ENCODE data around the gene CPAMD8.
"Not testable (repeated sequence)": the region's sequence is repeated elsewhere in the genome, so short reads cannot be mapped to it uniquely, and the experiment has no call there.

CPAMD8 gene

GRCh38 chr19:16946951-16947940, 79.4 kb downstream of the CPAMD8 start:
- no peak for DNase-seq (ENCODE audit: low read depth)

GRCh38 chr19:16945762-16946465, 80.7 kb downstream of the CPAMD8 start:
- no peak for DNase-seq (ENCODE audit: low read depth)

GRCh38 chr19:16945364-16945714, 81.3 kb downstream of the CPAMD8 start:
- DNase-seq (ENCODE audit: low read depth): no peak

DNA sequence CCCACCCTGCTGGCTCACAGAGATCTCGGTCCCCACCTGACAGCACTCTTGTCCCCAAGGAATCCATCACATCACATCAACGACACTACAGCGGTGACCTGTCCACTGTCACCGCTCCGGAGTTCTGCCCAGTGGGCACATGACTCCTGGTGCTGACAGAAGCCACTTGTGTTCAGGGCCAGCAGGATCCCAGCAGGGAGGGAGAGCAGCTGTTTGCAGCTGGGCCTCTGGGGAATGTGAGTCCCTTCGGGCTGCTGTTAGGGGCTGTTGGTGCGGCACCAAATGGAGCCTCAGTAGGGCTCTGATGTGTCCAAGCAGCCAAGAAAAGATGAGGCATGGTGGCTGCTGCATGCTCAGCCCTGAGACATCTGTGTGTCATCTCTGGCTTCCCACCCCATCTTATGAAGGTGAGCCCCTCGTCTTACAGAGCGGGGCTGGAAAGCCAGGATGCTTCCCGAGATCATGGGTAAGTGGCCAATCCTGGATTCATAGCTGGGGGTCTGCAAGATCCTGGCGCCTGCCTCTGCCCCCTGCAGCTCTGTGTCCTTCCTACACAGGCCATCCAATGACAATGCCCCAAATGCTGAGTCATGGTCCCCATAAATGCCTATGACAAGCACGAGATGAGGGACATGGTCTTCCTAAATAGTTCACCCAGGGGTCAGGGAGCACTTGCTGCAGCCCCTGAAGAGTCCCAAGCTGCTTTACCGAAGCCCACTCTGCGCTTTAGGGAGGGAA, 81.8 kb downstream of the CPAMD8 start:
- DNase-seq (ENCODE audit: low read depth): no peak

GRCh38 chr19:16943942-16944625, 82.5 kb downstream of the CPAMD8 start:
- DNase-seq (ENCODE audit: low read depth): no peak

DNA sequence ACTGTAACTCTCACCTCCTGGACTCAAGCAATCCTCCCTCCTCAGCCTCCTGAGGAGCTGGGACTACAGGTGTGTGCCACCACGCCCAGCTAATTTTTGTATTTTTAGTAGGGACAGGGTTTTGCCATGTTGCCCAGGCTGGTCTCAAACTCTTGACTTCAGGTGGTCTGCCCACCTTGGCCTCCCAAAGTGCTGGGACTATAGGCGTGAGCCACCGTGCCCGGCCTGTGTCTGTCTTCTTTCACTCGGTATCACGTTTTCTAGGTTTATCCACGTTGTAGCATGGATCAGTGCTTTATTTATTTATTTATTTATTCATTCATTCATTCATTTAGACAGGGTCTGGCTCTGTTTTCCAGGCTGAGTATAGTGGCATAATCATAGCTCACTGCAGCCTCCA, 83.5 kb downstream of the CPAMD8 start:
- DNase-seq (ENCODE audit: low read depth): not testable (repeated sequence)

- DNase-seq (ENCODE audit: low read depth): no peak
Measured at GRCh38 chr19:16942583-16942982, 84.0 kb downstream of the CPAMD8 start.

- no peak for DNase-seq (ENCODE audit: low read depth)
Measured at GRCh38 chr19:16940626-16941025, 86.0 kb downstream of the CPAMD8 start.

DNA sequence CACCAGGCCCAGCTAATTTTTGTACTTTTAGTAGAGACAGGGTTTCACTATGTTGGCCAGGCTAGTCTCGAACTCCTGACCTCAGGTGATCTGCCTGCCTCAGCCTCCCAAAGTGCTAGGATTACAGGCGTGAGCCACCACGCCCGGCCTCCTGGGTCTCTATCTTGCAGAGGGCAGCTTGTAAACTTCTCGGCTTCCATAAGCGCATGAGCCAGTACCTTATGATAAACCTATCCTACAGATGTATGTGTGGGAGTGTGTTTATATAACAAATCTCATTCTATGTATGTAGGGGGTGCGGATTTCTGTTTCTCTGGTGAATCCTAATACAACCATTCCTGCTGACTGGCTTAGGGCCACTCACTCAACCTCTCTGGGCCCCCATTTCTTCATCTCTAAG, 86.5 kb downstream of the CPAMD8 start:
- not testable (repeated sequence) for DNase-seq (ENCODE audit: low read depth)

GRCh38 chr19:16938211-16938610, 88.4 kb downstream of the CPAMD8 start:
- no peak for DNase-seq (ENCODE audit: low read depth)

DNA sequence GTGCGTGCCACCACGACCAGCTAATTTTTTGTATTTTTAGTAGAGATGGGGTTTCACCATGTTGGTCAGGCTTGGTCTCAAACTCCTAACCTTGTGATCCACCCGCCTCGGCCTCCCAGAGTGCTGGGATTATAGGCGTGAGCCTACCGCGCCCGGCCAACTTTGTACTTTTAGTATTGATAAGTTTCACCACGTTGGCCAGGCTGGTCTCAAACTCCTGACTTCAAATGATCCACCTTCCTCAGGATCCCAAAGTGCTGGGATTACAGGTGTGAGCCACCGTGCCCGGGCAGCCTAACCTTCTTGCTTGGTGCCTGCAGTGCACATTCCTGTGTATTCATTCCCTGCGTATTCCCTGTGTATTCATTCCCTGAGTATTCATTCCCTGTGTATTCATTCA, 88.8 kb downstream of the CPAMD8 start:
- DNase-seq (ENCODE audit: low read depth): not testable (repeated sequence)

DNA sequence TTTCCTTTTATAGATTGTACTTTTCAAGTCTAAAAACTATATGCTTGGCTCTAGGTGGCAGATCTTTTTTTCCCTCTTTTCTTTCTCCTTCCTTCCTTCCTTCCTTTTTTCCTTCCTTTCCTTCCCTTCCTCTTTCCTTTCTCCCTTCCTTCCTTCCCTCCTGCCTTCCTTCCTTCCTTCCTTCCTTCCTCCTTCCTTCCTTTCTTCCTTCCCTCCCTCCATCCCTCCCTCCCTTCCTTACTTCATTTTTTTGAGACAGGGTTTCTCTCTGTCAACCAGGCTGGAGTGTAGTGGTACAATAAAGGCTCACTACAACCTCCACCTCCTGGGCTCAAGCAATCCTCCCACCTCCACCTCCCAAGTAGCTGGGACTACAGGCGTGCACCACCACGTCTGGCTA, 89.7 kb downstream of the CPAMD8 start:
- no peak for DNase-seq (ENCODE audit: low read depth)

GRCh38 chr19:16934489-16934888, 92.1 kb downstream of the CPAMD8 start:
- no peak for DNase-seq (ENCODE audit: low read depth)

DNA sequence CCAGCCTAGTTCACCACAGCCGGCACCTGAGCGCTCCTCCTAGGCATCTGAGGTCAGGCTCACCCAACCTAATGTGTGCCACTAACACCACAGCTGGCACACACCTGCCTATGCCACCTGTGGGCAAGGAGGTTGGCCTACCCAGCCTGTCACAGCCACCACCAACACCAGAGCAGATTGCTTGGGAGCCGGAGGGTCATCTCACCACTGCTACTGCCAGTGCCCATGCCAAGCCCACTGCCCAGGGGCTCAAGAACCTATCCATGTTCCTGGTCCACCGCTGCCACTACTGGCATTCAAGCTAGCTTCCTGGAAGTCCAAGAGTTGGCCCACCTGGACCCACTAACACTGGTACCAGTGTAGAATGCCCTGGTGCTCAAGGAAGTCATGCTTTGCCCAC, 95.3 kb downstream of the CPAMD8 start:
- DNase-seq (ENCODE audit: low read depth): no peak

DNA sequence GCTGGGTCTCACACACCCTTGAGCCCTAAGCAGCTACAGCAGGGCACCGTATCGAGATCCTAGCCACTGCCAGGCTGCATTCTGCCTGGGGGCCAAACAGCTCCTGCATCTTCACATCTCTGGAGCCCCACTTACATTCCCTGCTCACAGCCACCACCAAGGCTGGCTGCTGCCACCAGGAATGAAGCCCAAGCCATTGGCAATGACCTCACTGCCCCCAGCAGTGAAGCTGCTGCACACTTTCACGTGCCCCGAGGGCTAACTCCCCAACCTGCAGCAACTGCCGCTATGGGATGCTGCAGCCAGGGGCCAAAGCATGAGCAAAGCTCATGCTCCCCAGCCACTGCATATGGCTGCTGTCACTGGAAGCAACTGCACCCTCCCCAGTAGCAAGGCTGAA, 95.9 kb downstream of the CPAMD8 start:
- DNase-seq (ENCODE audit: low read depth): no peak

GRCh38 chr19:16928916-16929315, 97.7 kb downstream of the CPAMD8 start:
- no peak for DNase-seq (ENCODE audit: low read depth)

DNA sequence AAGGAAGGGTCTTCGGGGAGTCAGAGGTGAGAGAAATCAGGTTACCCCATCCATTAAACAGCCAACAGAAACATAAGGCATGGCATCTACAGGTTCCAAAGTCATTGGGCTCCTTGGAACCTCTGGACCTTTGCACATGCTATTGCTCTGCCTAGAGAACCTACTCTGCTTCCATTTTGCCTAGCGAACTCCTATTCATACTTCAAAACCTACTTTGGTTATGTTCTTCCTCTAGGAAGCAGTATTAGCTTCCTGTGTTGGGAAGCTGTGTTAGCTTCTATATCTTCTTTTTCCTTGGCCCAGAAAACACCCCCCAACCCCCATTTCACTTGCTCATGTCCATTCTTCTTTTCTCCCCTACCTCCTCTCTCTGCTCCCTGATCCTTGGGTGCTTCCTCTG, 98.3 kb downstream of the CPAMD8 start:
- DNase-seq (ENCODE audit: low read depth): no peak

GRCh38 chr19:16927883-16928282, 98.7 kb downstream of the CPAMD8 start:
- DNase-seq (ENCODE audit: low read depth): no peak

GRCh38 chr19:16922949-16923348, 103.7 kb downstream of the CPAMD8 start:
- DNase-seq (ENCODE audit: low read depth): no peak

GRCh38 chr19:16922592-16922934, 104.0 kb downstream of the CPAMD8 start:
- no peak for DNase-seq (ENCODE audit: low read depth)

GRCh38 chr19:16921766-16922591, 104.6 kb downstream of the CPAMD8 start:
- DNase-seq (ENCODE audit: low read depth): no peak

Data from stimulated activated CD8-positive, alpha-beta memory T cell treated with anti-CD3 and anti-CD28 coated beads, Interleukin-15, amount 100 ng/mL, for 1 hour (primary cell).